SK-N-SH (cell line): ENCODE data around the gene TSPYL2.

Experiments
- EP300 ChIP-seq, 2 experiments: IDR thresholded peaks; 2 replicates each; pipeline versions ENCODE4 v1.4.0 to v1.6.1; 2012; ENCODE audit warnings: borderline replicate concordance in 1 of 2, low read depth in 1 of 2, low read length in 1 of 2
- FOXJ3 ChIP-seq: sonication (generic); formaldehyde crosslinking; IDR thresholded peaks from 2 replicates; pipeline ENCODE4 v1.5.1; 2020; ENCODE audit warnings: mild to moderate bottlenecking, missing genetic modification reagents
- TF ChIP-seq, protein P1 (sequence below): fragments of 200-600 bp; sonication (generic); IDR thresholded peaks from 2 replicates; pipeline ENCODE4 v1.6.1; 2017; ENCODE audit warnings: antibody characterized with exemption, mild to moderate bottlenecking, moderate library complexity

DNA sequence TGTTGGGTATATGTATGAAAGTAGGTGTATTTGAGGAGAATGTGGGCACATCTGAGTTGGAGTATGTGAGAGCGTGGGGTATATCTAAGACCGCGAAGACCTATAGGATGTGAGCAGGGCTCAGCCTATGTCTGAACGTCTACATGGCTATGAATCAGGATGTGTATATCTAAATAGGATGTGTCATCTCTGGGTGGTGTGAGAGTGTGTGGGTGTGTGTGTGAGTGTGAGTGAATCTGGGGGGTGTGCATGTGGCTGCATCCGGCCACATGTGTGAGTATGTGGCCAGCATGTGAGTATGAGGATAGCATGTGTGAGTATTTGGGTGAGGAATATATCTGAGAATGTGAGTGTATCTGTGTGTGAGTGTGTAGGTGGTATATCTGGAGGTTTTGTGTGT lies 25.9 kb upstream of the TSPYL2 start:
- TF ChIP-seq FOXJ3 (CRISPR knock-in tag) (no peak), EP300 (IDR thresholded peaks at IDR 0.05; ENCODE audit: borderline replicate concordance in 1 of 2, low read depth in 1 of 2, low read length in 1 of 2) (no peak)
- TF ChIP-seq, protein P1, sequence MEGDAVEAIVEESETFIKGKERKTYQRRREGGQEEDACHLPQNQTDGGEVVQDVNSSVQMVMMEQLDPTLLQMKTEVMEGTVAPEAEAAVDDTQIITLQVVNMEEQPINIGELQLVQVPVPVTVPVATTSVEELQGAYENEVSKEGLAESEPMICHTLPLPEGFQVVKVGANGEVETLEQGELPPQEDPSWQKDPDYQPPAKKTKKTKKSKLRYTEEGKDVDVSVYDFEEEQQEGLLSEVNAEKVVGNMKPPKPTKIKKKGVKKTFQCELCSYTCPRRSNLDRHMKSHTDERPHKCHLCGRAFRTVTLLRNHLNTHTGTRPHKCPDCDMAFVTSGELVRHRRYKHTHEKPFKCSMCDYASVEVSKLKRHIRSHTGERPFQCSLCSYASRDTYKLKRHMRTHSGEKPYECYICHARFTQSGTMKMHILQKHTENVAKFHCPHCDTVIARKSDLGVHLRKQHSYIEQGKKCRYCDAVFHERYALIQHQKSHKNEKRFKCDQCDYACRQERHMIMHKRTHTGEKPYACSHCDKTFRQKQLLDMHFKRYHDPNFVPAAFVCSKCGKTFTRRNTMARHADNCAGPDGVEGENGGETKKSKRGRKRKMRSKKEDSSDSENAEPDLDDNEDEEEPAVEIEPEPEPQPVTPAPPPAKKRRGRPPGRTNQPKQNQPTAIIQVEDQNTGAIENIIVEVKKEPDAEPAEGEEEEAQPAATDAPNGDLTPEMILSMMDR: no peak
